Fibroblast of peridontal ligament (primary cell): ENCODE results near the gene CTAG2.
"Not testable (repeated sequence)": the region's sequence is repeated elsewhere in the genome, so short reads cannot be mapped to it uniquely, and the experiment has no call there.

Experiments used
- DNase-seq: peaks from one replicate; pipeline ENCODE4 v3.0.0-alpha.2; 2010; ENCODE audit errors: extremely low read depth

The CTAG2 gene

GRCh38 chrX:154648931-154649330 lies 4.4 kb downstream of the CTAG2 start:
- no peak for DNase-seq

GRCh38 chrX:154645745-154646378 lies 7.5 kb downstream of the CTAG2 start:
- DNase-seq: not testable (repeated sequence)

GRCh38 chrX:154643708-154644107 lies 9.7 kb downstream of the CTAG2 start:
- DNase-seq: not testable (repeated sequence)

- not testable (repeated sequence) for DNase-seq
Observed at GRCh38 chrX:154641740-154642139, 11.6 kb downstream of the CTAG2 start.

- not testable (repeated sequence) for DNase-seq
Observed at GRCh38 chrX:154633661-154634060, 19.7 kb downstream of the CTAG2 start.

GRCh38 chrX:154630949-154631348 lies 22.4 kb downstream of the CTAG2 start:
- not testable (repeated sequence) for DNase-seq

- not testable (repeated sequence) for DNase-seq
Observed at GRCh38 chrX:154628960-154629359, 24.4 kb downstream of the CTAG2 start.

- not testable (repeated sequence) for DNase-seq
Observed at GRCh38 chrX:154620767-154621414, 32.5 kb downstream of the CTAG2 start.

GRCh38 chrX:154619182-154619581 lies 34.2 kb downstream of the CTAG2 start, which contains the start of gene CTAG1B:
TSS of gene CTAG1B (minus strand) at chrX:154619282. CDS start at chrX:154619218, 64 bp downstream.
- not testable (repeated sequence) for DNase-seq

- not testable (repeated sequence) for DNase-seq
Observed at GRCh38 chrX:154613586-154613985, 39.8 kb downstream of the CTAG2 start.

- not testable (repeated sequence) for DNase-seq
Observed at GRCh38 chrX:154611146-154611545, 42.2 kb downstream of the CTAG2 start.

GRCh38 chrX:154608823-154609222 lies 44.6 kb downstream of the CTAG2 start:
- not testable (repeated sequence) for DNase-seq

- not testable (repeated sequence) for DNase-seq
Observed at GRCh38 chrX:154607976-154608375, 45.4 kb downstream of the CTAG2 start.

GRCh38 chrX:154607370-154607769 lies 46.0 kb downstream of the CTAG2 start:
- no peak for DNase-seq

- no peak for DNase-seq
Observed at GRCh38 chrX:154605566-154605965, 47.8 kb downstream of the CTAG2 start.

GRCh38 chrX:154603438-154604430 lies 49.6 kb downstream of the CTAG2 start:
- DNase-seq: peak; percentile 73

GRCh38 chrX:154602766-154603437 lies 50.5 kb downstream of the CTAG2 start:
- no peak for DNase-seq

GRCh38 chrX:154602226-154602625 lies 51.2 kb downstream of the CTAG2 start:
- DNase-seq: no peak
